Measurements from ENCODE around the gene SNAPC4.

DNA sequence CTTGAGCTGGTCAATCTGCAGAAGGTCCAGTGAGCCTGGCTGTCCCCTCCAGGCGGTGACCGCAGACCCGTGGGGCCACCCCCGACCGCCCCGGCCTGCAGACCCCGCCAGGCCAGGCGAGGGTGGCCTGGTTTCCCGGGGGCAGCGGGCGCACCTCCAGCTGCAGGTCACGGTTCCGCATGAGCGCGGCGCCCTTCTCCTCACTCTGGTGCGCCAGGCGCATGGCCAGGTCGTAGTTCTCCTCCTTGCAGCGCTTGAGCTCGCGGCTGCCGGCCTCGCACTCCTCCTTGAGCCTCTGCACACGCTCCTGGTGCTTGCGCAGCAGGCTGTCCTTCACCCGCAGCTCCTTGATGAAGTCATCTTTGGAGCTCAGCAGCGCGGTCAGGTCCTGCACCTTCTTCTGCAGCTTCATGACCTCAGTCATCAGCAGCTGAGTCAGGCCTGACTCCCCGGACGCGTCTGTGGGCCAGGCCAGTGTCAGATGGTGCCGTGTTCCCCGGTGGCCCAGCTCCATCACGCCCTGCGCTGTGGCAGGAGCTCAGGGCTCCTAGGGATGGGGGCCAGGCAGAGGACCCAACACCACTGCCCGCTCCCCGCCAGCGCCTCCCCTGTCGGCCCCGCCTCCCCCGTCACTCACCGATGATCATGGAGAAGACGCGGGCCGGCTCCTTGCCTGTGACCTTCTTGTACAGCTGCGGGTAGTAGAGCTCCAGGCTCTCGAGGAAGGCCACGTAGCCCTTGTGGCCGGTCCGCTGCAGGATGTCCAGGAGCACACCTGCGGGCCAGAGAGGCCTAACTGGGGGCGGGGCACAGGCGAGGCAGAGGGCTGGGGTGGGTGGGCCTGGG, 29.1 kb downstream of the SNAPC4 start:
- TF ChIP-seq POLR2A (IDR thresholded peaks at IDR 0.05; ENCODE audit: extremely low read depth, insufficient read length): no peak
- TF ChIP-seq, protein P1, sequence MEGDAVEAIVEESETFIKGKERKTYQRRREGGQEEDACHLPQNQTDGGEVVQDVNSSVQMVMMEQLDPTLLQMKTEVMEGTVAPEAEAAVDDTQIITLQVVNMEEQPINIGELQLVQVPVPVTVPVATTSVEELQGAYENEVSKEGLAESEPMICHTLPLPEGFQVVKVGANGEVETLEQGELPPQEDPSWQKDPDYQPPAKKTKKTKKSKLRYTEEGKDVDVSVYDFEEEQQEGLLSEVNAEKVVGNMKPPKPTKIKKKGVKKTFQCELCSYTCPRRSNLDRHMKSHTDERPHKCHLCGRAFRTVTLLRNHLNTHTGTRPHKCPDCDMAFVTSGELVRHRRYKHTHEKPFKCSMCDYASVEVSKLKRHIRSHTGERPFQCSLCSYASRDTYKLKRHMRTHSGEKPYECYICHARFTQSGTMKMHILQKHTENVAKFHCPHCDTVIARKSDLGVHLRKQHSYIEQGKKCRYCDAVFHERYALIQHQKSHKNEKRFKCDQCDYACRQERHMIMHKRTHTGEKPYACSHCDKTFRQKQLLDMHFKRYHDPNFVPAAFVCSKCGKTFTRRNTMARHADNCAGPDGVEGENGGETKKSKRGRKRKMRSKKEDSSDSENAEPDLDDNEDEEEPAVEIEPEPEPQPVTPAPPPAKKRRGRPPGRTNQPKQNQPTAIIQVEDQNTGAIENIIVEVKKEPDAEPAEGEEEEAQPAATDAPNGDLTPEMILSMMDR (IDR thresholded peaks at IDR 0.05; ENCODE audit: low read depth, low read length): no peak
- TF ChIP-seq, protein P2, sequence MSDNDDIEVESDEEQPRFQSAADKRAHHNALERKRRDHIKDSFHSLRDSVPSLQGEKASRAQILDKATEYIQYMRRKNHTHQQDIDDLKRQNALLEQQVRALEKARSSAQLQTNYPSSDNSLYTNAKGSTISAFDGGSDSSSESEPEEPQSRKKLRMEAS (IDR thresholded peaks at IDR 0.05; ENCODE audit: low read depth, low read length): no peak
